ENCODE measurements around the gene NLRC5.
"Not testable (repeated sequence)": the region's sequence is repeated elsewhere in the genome, so short reads cannot be mapped to it uniquely, and the experiment has no call there.

The NLRC5 gene

DNA sequence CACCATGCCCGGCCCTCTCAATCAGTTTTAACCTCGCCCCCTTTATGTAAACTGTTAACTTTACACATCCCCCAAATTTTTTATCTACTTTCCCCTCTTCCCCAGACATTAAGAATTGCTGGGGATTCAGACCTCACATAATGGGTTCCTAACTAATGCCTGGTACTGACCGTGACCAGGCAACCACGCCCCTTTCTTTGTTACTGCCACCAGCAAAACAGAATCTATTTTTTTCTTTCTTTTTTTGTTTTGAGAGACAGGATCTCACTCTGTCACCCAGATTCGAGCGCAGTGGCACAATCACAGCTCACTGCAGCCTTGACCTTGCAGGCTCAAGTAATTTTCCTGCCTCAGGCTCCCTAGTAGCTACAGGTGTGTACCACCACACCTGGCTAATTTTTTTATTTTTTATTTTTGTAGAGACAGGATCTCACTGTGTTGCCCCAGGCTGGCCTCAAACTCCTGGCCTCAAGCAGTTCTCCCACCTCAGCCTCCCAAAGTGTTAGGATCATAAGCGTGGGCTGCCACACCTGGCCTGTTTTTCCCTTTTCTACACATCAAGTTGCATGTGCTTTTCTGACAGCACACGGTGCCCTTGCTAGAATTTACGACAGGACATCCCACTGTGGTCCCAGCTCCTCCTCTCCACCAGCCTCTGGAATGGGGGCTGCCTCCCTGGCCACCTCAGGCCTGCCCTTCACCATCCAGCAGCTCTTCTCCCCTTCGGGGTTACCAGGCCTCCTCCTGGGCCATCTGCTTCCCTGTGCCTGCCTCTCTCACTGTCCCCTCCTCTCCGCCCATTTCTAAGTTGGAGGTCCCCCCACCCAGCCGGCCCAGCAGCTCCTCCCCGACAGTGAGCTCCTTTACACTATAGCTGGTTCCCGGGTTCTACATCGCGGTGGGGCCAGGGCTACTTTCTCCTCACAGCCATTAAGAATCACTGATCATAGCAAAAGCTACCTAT lies 113.8 kb downstream of the NLRC5 start:
- TF ChIP-seq, protein P1, sequence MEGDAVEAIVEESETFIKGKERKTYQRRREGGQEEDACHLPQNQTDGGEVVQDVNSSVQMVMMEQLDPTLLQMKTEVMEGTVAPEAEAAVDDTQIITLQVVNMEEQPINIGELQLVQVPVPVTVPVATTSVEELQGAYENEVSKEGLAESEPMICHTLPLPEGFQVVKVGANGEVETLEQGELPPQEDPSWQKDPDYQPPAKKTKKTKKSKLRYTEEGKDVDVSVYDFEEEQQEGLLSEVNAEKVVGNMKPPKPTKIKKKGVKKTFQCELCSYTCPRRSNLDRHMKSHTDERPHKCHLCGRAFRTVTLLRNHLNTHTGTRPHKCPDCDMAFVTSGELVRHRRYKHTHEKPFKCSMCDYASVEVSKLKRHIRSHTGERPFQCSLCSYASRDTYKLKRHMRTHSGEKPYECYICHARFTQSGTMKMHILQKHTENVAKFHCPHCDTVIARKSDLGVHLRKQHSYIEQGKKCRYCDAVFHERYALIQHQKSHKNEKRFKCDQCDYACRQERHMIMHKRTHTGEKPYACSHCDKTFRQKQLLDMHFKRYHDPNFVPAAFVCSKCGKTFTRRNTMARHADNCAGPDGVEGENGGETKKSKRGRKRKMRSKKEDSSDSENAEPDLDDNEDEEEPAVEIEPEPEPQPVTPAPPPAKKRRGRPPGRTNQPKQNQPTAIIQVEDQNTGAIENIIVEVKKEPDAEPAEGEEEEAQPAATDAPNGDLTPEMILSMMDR (IDR thresholded peaks at IDR 0.05; ENCODE audit: extremely low read depth, missing control alignments): no peak
- DNase-seq (ENCODE audit: low spot score): no peak

DNA sequence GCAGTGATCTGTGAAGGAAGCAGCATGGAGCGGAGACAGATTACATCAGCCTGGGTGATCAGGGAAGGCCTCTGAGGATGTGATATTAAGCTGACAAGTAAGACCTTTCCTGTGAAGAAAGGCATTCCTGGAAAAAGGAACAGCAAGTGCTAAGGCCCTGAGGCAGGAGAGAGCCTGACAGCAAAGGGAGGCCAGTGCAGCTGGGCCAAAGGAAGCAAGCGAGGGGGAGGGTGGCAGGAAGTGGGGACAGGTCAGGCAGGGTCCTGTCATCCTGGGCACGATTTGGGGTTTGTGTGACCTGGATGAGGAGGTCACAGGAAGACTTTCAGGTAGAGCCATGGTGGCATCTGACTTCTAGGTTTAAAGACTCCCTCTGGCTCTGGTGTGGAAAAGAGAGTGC lies 115.3 kb downstream of the NLRC5 start:
- TF ChIP-seq, protein P1 (IDR thresholded peaks at IDR 0.05; ENCODE audit: extremely low read depth, missing control alignments): no peak

DNA sequence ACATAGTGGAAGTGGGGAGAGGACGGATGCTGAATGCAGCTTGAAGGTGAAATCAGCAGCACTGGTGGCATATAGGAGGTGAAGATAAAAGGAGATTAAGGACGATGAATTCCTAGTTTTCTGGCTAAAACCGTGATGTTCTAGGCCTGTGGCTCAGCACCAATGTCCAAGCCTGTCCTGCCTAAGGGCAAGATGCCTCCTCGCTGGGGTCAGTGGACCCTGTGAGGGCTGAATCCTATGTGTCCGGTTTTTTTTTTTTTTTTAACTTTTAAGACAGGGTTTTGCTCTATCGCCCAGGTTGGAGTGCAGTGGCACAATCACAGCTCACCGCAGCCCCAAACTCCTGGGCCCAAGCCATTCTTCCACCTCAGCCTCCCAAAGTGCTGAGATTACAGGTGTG lies 115.8 kb downstream of the NLRC5 start:
- TF ChIP-seq, protein P1 (IDR thresholded peaks at IDR 0.05; ENCODE audit: extremely low read depth, missing control alignments): no peak
- DNase-seq (ENCODE audit: low spot score): no peak

More for the DNA sequence above, 115.3 kb downstream of the NLRC5 start:
- no peak for DNase-seq (ENCODE audit: low spot score)

DNA sequence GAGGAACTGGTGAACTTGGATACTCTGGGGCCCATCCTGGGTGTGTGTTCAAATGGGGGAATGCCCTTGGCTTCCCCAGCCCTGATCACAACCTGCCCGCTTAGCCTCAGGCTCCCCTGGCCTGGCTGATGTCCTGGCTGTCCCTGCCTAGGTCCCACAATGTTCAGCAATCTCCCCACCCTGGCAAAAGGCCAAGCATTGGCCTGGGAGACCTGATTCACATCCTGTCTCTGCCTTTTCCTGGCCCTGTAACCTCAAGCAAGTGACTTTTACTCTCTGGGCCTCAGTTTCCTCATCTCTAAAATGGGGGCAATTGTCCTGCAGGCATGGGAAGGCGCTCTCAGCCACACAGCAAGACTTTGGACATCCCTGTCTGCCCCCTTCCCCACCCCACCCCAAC lies 117.4 kb downstream of the NLRC5 start:
- TF ChIP-seq, protein P1 (IDR thresholded peaks at IDR 0.05; ENCODE audit: extremely low read depth, missing control alignments): no peak
- no peak for DNase-seq (ENCODE audit: low spot score)

DNA sequence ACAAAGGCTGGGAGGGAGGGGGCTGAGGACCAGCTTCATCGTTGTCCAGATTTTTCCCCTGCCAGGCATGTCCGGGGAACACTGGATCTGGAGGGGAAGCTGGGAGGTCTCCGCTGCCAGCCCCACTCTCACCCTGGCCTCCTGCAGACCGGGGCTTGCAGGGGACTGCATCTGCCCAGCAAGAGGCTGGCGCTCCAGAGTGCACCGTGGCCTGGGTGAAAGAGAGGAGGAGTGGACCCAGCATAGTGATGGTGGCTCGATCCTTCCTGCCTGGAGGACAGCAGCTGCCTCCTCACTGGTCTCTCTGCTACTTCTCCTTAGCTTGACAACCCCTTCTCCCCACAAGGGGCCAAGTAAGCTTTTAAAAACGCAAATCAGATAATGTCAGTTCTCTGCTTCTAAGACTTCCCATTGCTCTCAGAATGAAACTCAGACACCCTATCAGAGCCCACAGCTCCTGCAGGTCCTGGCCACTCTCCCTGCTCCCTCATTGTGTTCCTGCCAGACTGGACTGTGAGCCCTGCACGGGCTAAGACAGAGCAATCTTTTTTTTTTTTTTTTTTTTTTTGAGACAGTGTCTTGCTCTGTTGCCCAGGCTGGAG lies 118.1 kb downstream of the NLRC5 start:
- DNase-seq (ENCODE audit: low spot score): no peak
- TF ChIP-seq, protein P1 (IDR thresholded peaks at IDR 0.05; ENCODE audit: extremely low read depth, missing control alignments): no peak

DNA sequence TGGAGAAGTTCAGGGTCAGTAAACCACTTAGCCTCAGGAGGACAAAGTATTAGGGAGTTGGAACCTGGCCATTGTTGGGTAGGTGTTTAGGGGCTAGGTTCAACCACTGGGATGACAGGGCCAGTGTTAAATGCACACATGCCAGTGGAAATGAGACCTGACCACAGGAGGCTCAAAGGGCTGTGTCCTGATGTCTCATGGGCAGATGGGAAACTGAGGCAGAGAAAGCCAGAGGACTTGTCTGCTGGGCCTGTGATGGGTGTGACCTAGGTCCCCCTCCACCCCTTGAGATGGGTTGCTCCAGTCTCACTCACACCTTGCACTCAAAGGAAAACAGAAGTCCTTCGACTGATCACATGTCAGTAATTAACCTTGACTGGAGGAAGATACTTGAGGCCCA lies 119.1 kb downstream of the NLRC5 start:
- TF ChIP-seq, protein P1 (IDR thresholded peaks at IDR 0.05; ENCODE audit: extremely low read depth, missing control alignments): no peak
- DNase-seq (ENCODE audit: low spot score): no peak

DNA sequence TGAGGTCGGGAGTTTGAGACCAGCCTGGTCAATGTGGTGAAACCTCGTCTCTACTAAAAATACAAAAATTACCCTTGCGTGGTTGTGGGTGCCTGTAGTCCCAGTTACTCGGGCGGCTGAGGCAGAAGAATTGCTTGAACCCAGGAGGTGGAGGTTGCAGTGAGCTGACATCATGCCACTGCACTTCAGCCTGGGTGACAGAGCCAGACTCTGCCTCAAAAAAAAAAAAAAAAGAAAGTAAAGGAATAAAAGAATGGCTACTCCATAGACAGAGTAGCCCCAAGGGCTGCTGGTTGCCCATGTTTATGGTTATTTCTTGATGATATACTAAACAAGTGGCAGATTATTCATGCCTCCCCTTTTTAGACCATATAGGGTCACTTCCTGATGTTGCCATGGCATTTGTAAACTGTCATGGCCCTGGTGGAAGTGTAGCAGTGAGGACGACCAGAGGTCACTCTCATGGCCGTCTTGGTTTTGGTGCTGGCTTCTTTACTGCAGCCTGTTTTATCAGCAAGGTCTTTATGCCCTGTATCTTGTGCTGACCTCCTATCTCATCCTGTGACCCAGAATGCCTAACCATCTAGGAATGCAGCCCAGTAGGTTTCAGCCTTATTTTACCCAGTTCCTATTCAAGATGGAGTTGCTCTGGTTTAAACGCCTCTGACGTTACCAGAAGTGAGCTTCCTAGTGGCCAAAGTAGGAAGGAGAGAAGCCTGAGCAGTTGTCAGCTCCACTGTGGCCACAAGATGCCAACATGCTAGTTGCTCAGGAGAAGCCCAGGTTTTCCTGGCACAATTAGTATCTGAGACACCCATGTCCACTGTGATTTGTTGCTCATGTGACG lies 120.1 kb downstream of the NLRC5 start:
- not testable (repeated sequence) for DNase-seq (ENCODE audit: low spot score)

Measured in GM20000 (cell line).